ENCODE measurements around the gene BMP5.

Gene BMP5

GRCh38 chr6:55758156-55758937, 117.0 kb downstream of the BMP5 start:
- H4K8ac ChIP-seq (ENCODE audit: low read depth, low read length), result no peak overlapping the region
- no peak overlapping the region for H3K4ac ChIP-seq (ENCODE audit: low read depth, low read length)
- no peak overlapping the region for H2AK5ac ChIP-seq (ENCODE audit: low read length)
- no peak overlapping the region for H4K5ac ChIP-seq (ENCODE audit: low read length)
- no CpG with 5 or more reads among the region's 3 CpGs for WGBS (ENCODE audit: extremely low coverage, insufficient coverage, low lambda C conversion rate)
- no peaks in the 10 kb centered on the region for H3K4me1 ChIP-seq (ENCODE audit: control insufficient read depth, low read depth, low read length)
- no peaks in the 10 kb centered on the region for H3K27me3 ChIP-seq (ENCODE audit: insufficient read depth, low read length, poor library complexity)
- no peak overlapping the region for H3K4me3 ChIP-seq (ENCODE audit: low read length)
- H3K36me3 ChIP-seq (ENCODE audit: control insufficient read depth, insufficient read depth, low read length), result no peaks in the 10 kb centered on the region
- H3K18ac ChIP-seq (ENCODE audit: low read length), result no peak overlapping the region
- H3K79me2 ChIP-seq (ENCODE audit: control insufficient read depth, insufficient read depth, low read length), result no peaks in the 10 kb centered on the region
- H3K23ac ChIP-seq (ENCODE audit: low read length), result no peak overlapping the region
- H3K56ac ChIP-seq (ENCODE audit: low read length), result no peak overlapping the region
- DNase-seq, result no peak
- no peak overlapping the region for H2BK5ac ChIP-seq (ENCODE audit: low read length)
- no peak overlapping the region for H2BK15ac ChIP-seq (replicated peaks; ENCODE audit: low read depth)
- H3K9ac ChIP-seq (ENCODE audit: low read length), result no peak overlapping the region
- no peak overlapping the region for H3K27ac ChIP-seq (ENCODE audit: low read depth, low read length)
- no peaks in the 10 kb centered on the region for H3K79me1 ChIP-seq (ENCODE audit: low read length)
- no peak overlapping the region for H2BK120ac ChIP-seq (ENCODE audit: low read depth, low read length)
- H3K4me2 ChIP-seq (ENCODE audit: low read length), result no peak overlapping the region

GRCh38 chr6:55756531-55757031, 118.8 kb downstream of the BMP5 start:
- Histone ChIP-seq H2AK5ac (ENCODE audit: low read length) (no peak overlapping the region), H3K4me2 (ENCODE audit: low read length) (no peak overlapping the region), H3K27ac (ENCODE audit: low read depth, low read length) (no peak overlapping the region), H3K27me3 (ENCODE audit: insufficient read depth, low read length, poor library complexity) (no peaks in the 10 kb centered on the region), H3K36me3 (ENCODE audit: control insufficient read depth, insufficient read depth, low read length) (no peaks in the 10 kb centered on the region), H3K4ac (ENCODE audit: low read depth, low read length) (no peak overlapping the region), H4K8ac (ENCODE audit: low read depth, low read length) (no peak overlapping the region), H3K79me1 (ENCODE audit: low read length) (no peaks in the 10 kb centered on the region), H2BK5ac (ENCODE audit: low read length) (no peak overlapping the region), H3K23ac (ENCODE audit: low read length) (no peak overlapping the region), H4K5ac (ENCODE audit: low read length) (no peak overlapping the region), H3K18ac (ENCODE audit: low read length) (no peak overlapping the region), H3K4me1 (ENCODE audit: control insufficient read depth, low read depth, low read length) (no peaks in the 10 kb centered on the region), H3K9ac (ENCODE audit: low read length) (no peak overlapping the region), H3K79me2 (ENCODE audit: control insufficient read depth, insufficient read depth, low read length) (no peaks in the 10 kb centered on the region), H2BK120ac (ENCODE audit: low read depth, low read length) (no peak overlapping the region), H3K4me3 (ENCODE audit: low read length) (no peak overlapping the region), H2BK15ac (replicated peaks; ENCODE audit: low read depth) (no peak overlapping the region), H3K56ac (ENCODE audit: low read length) (no peak overlapping the region)
- WGBS (ENCODE audit: extremely low coverage, insufficient coverage, low lambda C conversion rate), result no CpG with 5 or more reads among the region's 6 CpGs
- DNase-seq, result no peak

GRCh38 chr6:55748880-55749279, 126.5 kb downstream of the BMP5 start:
- Histone ChIP-seq H2BK120ac (ENCODE audit: low read depth, low read length) (no peak overlapping the region), H3K18ac (ENCODE audit: low read length) (no peak overlapping the region), H3K4ac (ENCODE audit: low read depth, low read length) (no peak overlapping the region), H3K79me2 (ENCODE audit: control insufficient read depth, insufficient read depth, low read length) (no peaks in the 10 kb centered on the region), H3K79me1 (ENCODE audit: low read length) (no peaks in the 10 kb centered on the region), H3K4me3 (ENCODE audit: low read length) (no peak overlapping the region), H3K36me3 (ENCODE audit: control insufficient read depth, insufficient read depth, low read length) (no peaks in the 10 kb centered on the region), H3K27ac (ENCODE audit: low read depth, low read length) (no peak overlapping the region), H3K56ac (ENCODE audit: low read length) (no peak overlapping the region), H3K23ac (ENCODE audit: low read length) (no peak overlapping the region), H3K4me1 (ENCODE audit: control insufficient read depth, low read depth, low read length) (no peaks in the 10 kb centered on the region), H2BK15ac (replicated peaks; ENCODE audit: low read depth) (no peak overlapping the region), H3K27me3 (ENCODE audit: insufficient read depth, low read length, poor library complexity) (no peaks in the 10 kb centered on the region), H4K8ac (ENCODE audit: low read depth, low read length) (no peak overlapping the region), H4K5ac (ENCODE audit: low read length) (no peak overlapping the region), H3K4me2 (ENCODE audit: low read length) (no peak overlapping the region), H2AK5ac (ENCODE audit: low read length) (no peak overlapping the region), H2BK5ac (ENCODE audit: low read length) (no peak overlapping the region), H3K9ac (ENCODE audit: low read length) (no peak overlapping the region)
- WGBS (ENCODE audit: extremely low coverage, insufficient coverage, low lambda C conversion rate), result no CpG with 5 or more reads among the region's 4 CpGs
- no peak for DNase-seq

- no CpG with 5 or more reads among the region's 1 CpG for WGBS (ENCODE audit: extremely low coverage, insufficient coverage, low lambda C conversion rate)
- Histone ChIP-seq H2BK15ac (replicated peaks; ENCODE audit: low read depth) (no peak overlapping the region), H3K27me3 (ENCODE audit: insufficient read depth, low read length, poor library complexity) (no peaks in the 10 kb centered on the region), H3K56ac (ENCODE audit: low read length) (no peak overlapping the region), H3K4ac (ENCODE audit: low read depth, low read length) (no peak overlapping the region), H3K27ac (ENCODE audit: low read depth, low read length) (no peak overlapping the region), H3K4me3 (ENCODE audit: low read length) (no peak overlapping the region), H3K79me2 (ENCODE audit: control insufficient read depth, insufficient read depth, low read length) (no peaks in the 10 kb centered on the region), H2AK5ac (ENCODE audit: low read length) (no peak overlapping the region), H3K18ac (ENCODE audit: low read length) (no peak overlapping the region), H4K8ac (ENCODE audit: low read depth, low read length) (no peak overlapping the region), H2BK120ac (ENCODE audit: low read depth, low read length) (no peak overlapping the region), H3K23ac (ENCODE audit: low read length) (no peak overlapping the region), H3K9ac (ENCODE audit: low read length) (no peak overlapping the region), H2BK5ac (ENCODE audit: low read length) (no peak overlapping the region), H3K36me3 (ENCODE audit: control insufficient read depth, insufficient read depth, low read length) (no peaks in the 10 kb centered on the region), H3K79me1 (ENCODE audit: low read length) (no peaks in the 10 kb centered on the region), H3K4me2 (ENCODE audit: low read length) (no peak overlapping the region), H4K5ac (ENCODE audit: low read length) (no peak overlapping the region), H3K4me1 (ENCODE audit: control insufficient read depth, low read depth, low read length) (no peaks in the 10 kb centered on the region)
- DNase-seq, result no peak
Observed at GRCh38 chr6:55746473-55746872, 128.9 kb downstream of the BMP5 start.

- Histone ChIP-seq H3K79me1 (ENCODE audit: low read length) (no peaks in the 10 kb centered on the region), H3K4me1 (ENCODE audit: control insufficient read depth, low read depth, low read length) (no peaks in the 10 kb centered on the region), H3K27ac (ENCODE audit: low read depth, low read length) (no peak overlapping the region), H2BK5ac (ENCODE audit: low read length) (no peak overlapping the region), H2AK5ac (ENCODE audit: low read length) (no peak overlapping the region), H4K5ac (ENCODE audit: low read length) (no peak overlapping the region), H3K36me3 (ENCODE audit: control insufficient read depth, insufficient read depth, low read length) (no peaks in the 10 kb centered on the region), H3K56ac (ENCODE audit: low read length) (no peak overlapping the region), H3K4me3 (ENCODE audit: low read length) (no peak overlapping the region), H3K18ac (ENCODE audit: low read length) (no peak overlapping the region), H3K4me2 (ENCODE audit: low read length) (no peak overlapping the region), H2BK15ac (replicated peaks; ENCODE audit: low read depth) (no peak overlapping the region), H3K23ac (ENCODE audit: low read length) (no peak overlapping the region), H2BK120ac (ENCODE audit: low read depth, low read length) (no peak overlapping the region), H4K8ac (ENCODE audit: low read depth, low read length) (no peak overlapping the region), H3K4ac (ENCODE audit: low read depth, low read length) (no peak overlapping the region), H3K79me2 (ENCODE audit: control insufficient read depth, insufficient read depth, low read length) (no peaks in the 10 kb centered on the region), H3K9ac (ENCODE audit: low read length) (no peak overlapping the region), H3K27me3 (ENCODE audit: insufficient read depth, low read length, poor library complexity) (no peaks in the 10 kb centered on the region)
- DNase-seq, result no peak
Observed at GRCh38 chr6:55734256-55734655, 141.1 kb downstream of the BMP5 start.

- no peak overlapping the region for H4K5ac ChIP-seq (ENCODE audit: low read length)
- no peaks in the 10 kb centered on the region for H3K79me1 ChIP-seq (ENCODE audit: low read length)
- no peaks in the 10 kb centered on the region for H3K27me3 ChIP-seq (ENCODE audit: insufficient read depth, low read length, poor library complexity)
- H2BK5ac ChIP-seq (ENCODE audit: low read length), result no peak overlapping the region
- no peak overlapping the region for H3K4me2 ChIP-seq (ENCODE audit: low read length)
- no peaks in the 10 kb centered on the region for H3K79me2 ChIP-seq (ENCODE audit: control insufficient read depth, insufficient read depth, low read length)
- no peak overlapping the region for H2BK120ac ChIP-seq (ENCODE audit: low read depth, low read length)
- no peaks in the 10 kb centered on the region for H3K36me3 ChIP-seq (ENCODE audit: control insufficient read depth, insufficient read depth, low read length)
- H2AK5ac ChIP-seq (ENCODE audit: low read length), result no peak overlapping the region
- no peak overlapping the region for H3K23ac ChIP-seq (ENCODE audit: low read length)
- H3K56ac ChIP-seq (ENCODE audit: low read length), result no peak overlapping the region
- H3K4me1 ChIP-seq (ENCODE audit: control insufficient read depth, low read depth, low read length), result no peaks in the 10 kb centered on the region
- H2BK15ac ChIP-seq (replicated peaks; ENCODE audit: low read depth), result no peak overlapping the region
- H3K4ac ChIP-seq (ENCODE audit: low read depth, low read length), result no peak overlapping the region
- no peak overlapping the region for H3K27ac ChIP-seq (ENCODE audit: low read depth, low read length)
- H3K18ac ChIP-seq (ENCODE audit: low read length), result no peak overlapping the region
- DNase-seq, result no peak
- H3K4me3 ChIP-seq (ENCODE audit: low read length), result no peak overlapping the region
- H4K8ac ChIP-seq (ENCODE audit: low read depth, low read length), result no peak overlapping the region
- no peak overlapping the region for H3K9ac ChIP-seq (ENCODE audit: low read length)
Observed at GRCh38 chr6:55729665-55730064, 145.7 kb downstream of the BMP5 start.
